ENCODE results near the gene DYDC1. TPM values are rescaled to one million over a fixed set of nuclear protein-coding genes. Genes with fewer than 3 reads are reported as not detected.
A peak's percentile ranks its signal among the peaks of the same experiment; 100 is the strongest.

The DYDC1 gene
- total and polyA plus RNA-seq, 8 donors, result not detected

- peak overlapping the region in 1 of 4 donors; percentile 51 for H3K27ac ChIP-seq
- DNase-seq (no peak), FAIRE-seq (no peak), ATAC-seq (peak; percentile 19 to 60 (median 50))
- no peak overlapping the region for H3K4me3 ChIP-seq
- TF ChIP-seq CTCF (IDR thresholded peaks at IDR 0.05), result no peak
- H3K27me3 ChIP-seq, result no peaks in the 10 kb centered on the region
- no peaks in the 10 kb centered on the region for H3K9me3 ChIP-seq
- 24 to 30% methylated on average over 5 of the region's 5 CpGs for WGBS, 2 donors
- H3K4me1 ChIP-seq, result peaks cover 0 to 58% (median 24%) of the 10 kb centered on the region in 3 donors
- intact Hi-C loops (cut with DNase I), result no loop called here
- H3K36me3 ChIP-seq, result no peaks in the 10 kb centered on the region
These were observed 35.4 kb downstream of the DYDC1 start for GRCh38 chr10:80321183-80321582.

GRCh38 chr10:80320377-80320776 is 36.2 kb downstream of the DYDC1 start:
- intact Hi-C loops (cut with DNase I), result no loop called here

GRCh38 chr10:80319725-80320290 is 36.7 kb downstream of the DYDC1 start:
- intact Hi-C loops (cut with DNase I), result no loop called here
- Histone ChIP-seq H3K36me3 (no peaks in the 10 kb centered on the region), H3K4me1 (peaks cover 0 to 50% (median 24%) of the 10 kb centered on the region in 3 donors), H3K27ac (peak overlapping the region in 2 of 4 donors; percentile 54 to 60), H3K27me3 (no peaks in the 10 kb centered on the region), H3K9me3 (no peaks in the 10 kb centered on the region), H3K4me3 (no peak overlapping the region)
- TF ChIP-seq CTCF (IDR thresholded peaks at IDR 0.05), result no peak
- FAIRE-seq, result no peak
- ATAC-seq, result peak in 3 of 4 donors; percentile 19 to 44 (median 20)
- 49 to 59% methylated on average over 2 of the region's 2 CpGs for WGBS, 2 donors
- DNase-seq, result no peak

More at GRCh38 chr10:80320377-80320776, 36.2 kb downstream of the DYDC1 start:
- no peak for DNase-seq
- H3K9me3 ChIP-seq, result no peaks in the 10 kb centered on the region
- TF ChIP-seq CTCF (IDR thresholded peaks at IDR 0.05), result no peak
- H3K27me3 ChIP-seq, result no peaks in the 10 kb centered on the region
- peak overlapping the region in 1 of 4 donors; percentile 60 for H3K27ac ChIP-seq
- H3K4me3 ChIP-seq, result no peak overlapping the region
- H3K36me3 ChIP-seq, result no peaks in the 10 kb centered on the region
- no peak for FAIRE-seq
- peaks cover 0 to 54% (median 24%) of the 10 kb centered on the region in 3 donors for H3K4me1 ChIP-seq
- peak in 1 of 4 donors; percentile 3 for ATAC-seq

GRCh38 chr10:80319318-80319717 is 37.2 kb downstream of the DYDC1 start:
- H3K27me3 ChIP-seq, result no peaks in the 10 kb centered on the region
- peak overlapping the region in 2 of 4 donors; percentile 54 to 60 for H3K27ac ChIP-seq
- ATAC-seq (peak; percentile 49 to 76 (median 66)), FAIRE-seq (peak; percentile 53), DNase-seq (no peak)
- H3K9me3 ChIP-seq, result no peaks in the 10 kb centered on the region
- H3K4me3 ChIP-seq, result no peak overlapping the region
- no peak for TF ChIP-seq CTCF (IDR thresholded peaks at IDR 0.05)
- H3K4me1 ChIP-seq, result peaks cover 0 to 46% (median 19%) of the 10 kb centered on the region in 3 donors
- H3K36me3 ChIP-seq, result no peaks in the 10 kb centered on the region
- 26 to 34% methylated on average over 2 of the region's 2 CpGs for WGBS, 2 donors
- intact Hi-C loops (cut with DNase I), result no loop called here

GRCh38 chr10:80318742-80319141 is 37.8 kb downstream of the DYDC1 start:
- TF ChIP-seq CTCF (IDR thresholded peaks at IDR 0.05), result no peak
- H3K9me3 ChIP-seq, result no peaks in the 10 kb centered on the region
- ATAC-seq (no peak), DNase-seq (no peak), FAIRE-seq (no peak)
- H3K4me1 ChIP-seq, result peaks cover 0 to 42% (median 14%) of the 10 kb centered on the region in 3 donors
- H3K4me3 ChIP-seq, result no peak overlapping the region
- no peak overlapping the region for H3K27ac ChIP-seq
- no peaks in the 10 kb centered on the region for H3K36me3 ChIP-seq
- intact Hi-C loops (cut with DNase I), result no loop called here
- H3K27me3 ChIP-seq, result no peaks in the 10 kb centered on the region
